H1 (cell line): ENCODE measurements around the gene NLRP1. TPM values are rescaled to one million over a fixed set of nuclear protein-coding genes. Genes with fewer than 3 reads are reported as not detected.

Experiments
- CTCF ChIA-PET: fragments of 300-600 bp; sonication (Branson Sonifier 250); formaldehyde crosslinking; loops from one replicate; lab custom pipeline; 2021; ENCODE audit not compliant: partially characterized antibody; lab: Charles Lee
- POLR2A ChIA-PET: fragments of 300-600 bp; sonication (Branson Sonifier 250); formaldehyde crosslinking; loops from one replicate; lab custom pipeline; 2021; ENCODE audit warnings: inconsistent platforms; ENCODE audit not compliant: partially characterized antibody; lab: Charles Lee
- DNase-seq, 2 experiments: peaks; one replicate each; pipeline versions ENCODE4 v3.0.0 to v3.0.0-alpha.2; 2010 to 2022; ENCODE audit warnings: low spot score in 2 of 2, low read depth in 1 of 2, mixed read lengths in 1 of 2
- FAIRE-seq: peaks from 2 replicates; lab custom pipeline; 2011; peaks lifted over from hg19 to GRCh38; lab: Jason Lieb, UNC
- H2AFZ ChIP-seq: 2 replicates; pipeline ENCODE4 v1.8.1; 2012; ENCODE audit warnings: low read length, inconsistent platforms
- H2AK5ac ChIP-seq: 2 replicates; pipeline ENCODE4 v1.6.1; 2013; ENCODE audit warnings: low read depth, low read length
- H2BK120ac ChIP-seq: replicated peaks from 2 replicates; pipeline ENCODE3; 2013; ENCODE audit warnings: low read depth, low read length, inconsistent platforms
- H2BK12ac ChIP-seq: 2 replicates; pipeline ENCODE4 v1.6.1; 2013; ENCODE audit warnings: low read depth, low read length
- H2BK15ac ChIP-seq: 2 replicates; pipeline ENCODE4 v1.6.1; 2013; ENCODE audit warnings: low read length
- H2BK20ac ChIP-seq: 2 replicates; pipeline ENCODE4 v1.6.1; 2013; ENCODE audit warnings: low read length
- H2BK5ac ChIP-seq: 2 replicates; pipeline ENCODE4 v1.6.1; 2013; ENCODE audit warnings: low read depth, low read length
- H3K14ac ChIP-seq: 2 replicates; pipeline ENCODE4 v1.6.1; 2013; ENCODE audit warnings: inconsistent platforms; ENCODE audit not compliant: insufficient read length
- H3K18ac ChIP-seq: 2 replicates; pipeline ENCODE4 v1.6.1; 2013; ENCODE audit warnings: low read length; ENCODE audit errors: extremely low read depth
- H3K23ac ChIP-seq: 2 replicates; pipeline ENCODE4 v1.6.1; 2013; ENCODE audit warnings: inconsistent platforms; ENCODE audit not compliant: insufficient read length
- H3K23me2 ChIP-seq: 2 replicates; pipeline ENCODE4 v1.6.1; 2013; ENCODE audit warnings: low read depth, low read length
- H3K27ac ChIP-seq: 2 replicates; pipeline ENCODE4 v1.6.1; 2011; ENCODE audit warnings: low read depth, low read length, inconsistent platforms
- H3K27me3 ChIP-seq, 4 experiments: replicated peaks in 1 of 4; 1 replicate in 1 of 4; 2 replicates in 3 of 4; pipeline versions ENCODE4 v1.6.1 to v1.8.1; 2011 to 2013; ENCODE audit warnings: low read length in 3 of 4, mild to moderate bottlenecking in 3 of 4, inconsistent platforms in 2 of 4, mixed read lengths in 2 of 4, moderate library complexity in 1 of 4; ENCODE audit not compliant: control insufficient read depth in 3 of 4, insufficient read depth in 3 of 4; ENCODE audit errors: extremely low read depth in 1 of 4
- H3K36me3 ChIP-seq, 4 experiments: 2 replicates each; pipeline versions ENCODE4 v1.6.1 to v1.8.1; 2011 to 2013; ENCODE audit warnings: mild to moderate bottlenecking in 4 of 4, low read length in 3 of 4, moderate library complexity in 2 of 4, control low read depth in 1 of 4, inconsistent platforms in 1 of 4; ENCODE audit not compliant: insufficient read depth in 4 of 4, control insufficient read depth in 2 of 4
- H3K4ac ChIP-seq: replicated peaks from 2 replicates; pipeline ENCODE3; 2013; ENCODE audit warnings: low read length, low read depth, mixed read lengths, inconsistent platforms; ENCODE audit not compliant: insufficient read length
- H3K4me1 ChIP-seq, 4 experiments: replicated peaks in 1 of 4; 1 replicate in 1 of 4; 2 replicates in 3 of 4; pipeline versions ENCODE4 v1.6.1 to v1.8.1; 2011 to 2013; ENCODE audit warnings: low read length in 3 of 4, inconsistent platforms in 2 of 4, mixed read lengths in 1 of 4; ENCODE audit not compliant: insufficient read depth in 4 of 4, control insufficient read depth in 3 of 4
- H3K4me2 ChIP-seq, 2 experiments: 2 replicates each; pipeline versions ENCODE4 v1.6.1 to v1.8.1; 2011 to 2013; ENCODE audit warnings: low read depth in 2 of 2, low read length in 2 of 2, control low read depth in 1 of 2, inconsistent platforms in 1 of 2, mild to moderate bottlenecking in 1 of 2; ENCODE audit not compliant: insufficient read depth in 1 of 2
- H3K4me3 ChIP-seq, 4 experiments: fragments of 200-600, 300-600 bp in 1 of 4; sonication (generic), shearing (Covaris generic), sonication (Bioruptor Twin) in 1 of 4; 2 replicates each; pipeline versions ENCODE4 v1.5.1 to v1.8.1; 2011 to 2016; ENCODE audit warnings: low read length in 4 of 4, low read depth in 3 of 4, control low read depth in 2 of 4, inconsistent platforms in 2 of 4, mild to moderate bottlenecking in 2 of 4, mixed read lengths in 1 of 4, moderate library complexity in 1 of 4; ENCODE audit not compliant: insufficient read depth in 2 of 4; ENCODE audit errors: extremely low read depth in 1 of 4
- H3K56ac ChIP-seq: replicated peaks from 2 replicates; pipeline ENCODE3; 2013; ENCODE audit warnings: low read depth, mild to moderate bottlenecking, mixed read lengths, low read length, inconsistent platforms; ENCODE audit not compliant: insufficient read length
- H3K79me1 ChIP-seq: 2 replicates; pipeline ENCODE4 v1.6.1; 2013; ENCODE audit warnings: low read depth, low read length, control low read depth
- H3K79me2 ChIP-seq, 2 experiments: 2 replicates each; pipeline versions ENCODE4 v1.6.1 to v1.8.1; 2012 to 2013; ENCODE audit warnings: low read length in 2 of 2, mild to moderate bottlenecking in 2 of 2, inconsistent platforms in 1 of 2; ENCODE audit not compliant: insufficient read depth in 2 of 2, control insufficient read depth in 1 of 2
- H3K9ac ChIP-seq, 4 experiments: replicated peaks in 1 of 4; 1 replicate in 1 of 4; 2 replicates in 3 of 4; pipeline versions ENCODE4 v1.6.1 to v1.8.1; 2011 to 2013; ENCODE audit warnings: low read depth in 3 of 4, low read length in 3 of 4, control low read depth in 2 of 4, mild to moderate bottlenecking in 2 of 4, moderate library complexity in 2 of 4, inconsistent platforms in 1 of 4; ENCODE audit errors: extremely low read depth in 1 of 4
- H3K9me3 ChIP-seq, 2 experiments: 2 replicates each; pipeline versions ENCODE4 v1.6.1 to v1.8.1; 2012 to 2013; ENCODE audit warnings: mild to moderate bottlenecking in 2 of 2, moderate library complexity in 2 of 2, control low read depth in 1 of 2, inconsistent platforms in 1 of 2, low read depth in 1 of 2, low read length in 1 of 2, mixed read lengths in 1 of 2; ENCODE audit not compliant: insufficient read depth in 2 of 2
- H4K20me1 ChIP-seq, 2 experiments: replicated peaks in 1 of 2; 2 replicates each; pipeline versions ENCODE3 to v1.8.1; 2011 to 2013; ENCODE audit warnings: inconsistent platforms in 2 of 2, low read length in 2 of 2, mild to moderate bottlenecking in 1 of 2; ENCODE audit not compliant: insufficient read depth in 2 of 2, control insufficient read depth in 1 of 2
- H4K5ac ChIP-seq: 2 replicates; pipeline ENCODE4 v1.6.1; 2013; ENCODE audit warnings: low read length, low read depth, mixed read lengths, inconsistent platforms; ENCODE audit not compliant: insufficient read length
- H4K8ac ChIP-seq: 2 replicates; pipeline ENCODE4 v1.8.0; 2013; ENCODE audit warnings: mild to moderate bottlenecking, moderate library complexity, low read length, inconsistent platforms; ENCODE audit not compliant: insufficient read depth; ENCODE audit errors: extremely low read depth
- H4K91ac ChIP-seq: replicated peaks from 2 replicates; pipeline ENCODE3; 2013; ENCODE audit warnings: low read length, mixed read lengths, inconsistent platforms; ENCODE audit not compliant: insufficient read length
- ASH2L ChIP-seq: fragments of 200-600, 300-600 bp; sonication (generic); IDR thresholded peaks from one replicate; pipeline ENCODE4 v1.7.1; 2017; ENCODE audit warnings: low read length
- ATF3 ChIP-seq: IDR thresholded peaks from 2 replicates; pipeline ENCODE4 v1.6.1; 2011; ENCODE audit warnings: low read depth, mild to moderate bottlenecking, low read length; ENCODE audit not compliant: insufficient read depth
- CTBP2 ChIP-seq: IDR thresholded peaks from 2 replicates; pipeline ENCODE4 v1.7.0; 2011; ENCODE audit warnings: borderline replicate concordance, mild to moderate bottlenecking, moderate library complexity, mixed read lengths, low read length; ENCODE audit not compliant: insufficient read depth, insufficient read length
- EZH2 ChIP-seq: fragments of 200-600 bp; sonication (generic); IDR thresholded peaks from 2 replicates; pipeline ENCODE4 v1.7.1; 2012; ENCODE audit warnings: low read depth, mild to moderate bottlenecking, moderate library complexity, low read length, inconsistent platforms; ENCODE audit not compliant: severe bottlenecking
- RBBP5 ChIP-seq: IDR thresholded peaks from 2 replicates; pipeline ENCODE4 v1.7.1; 2012; ENCODE audit warnings: low read depth, mild to moderate bottlenecking, inconsistent platforms, low read length, moderate library complexity, borderline replicate concordance
- SIN3A ChIP-seq, 2 experiments: IDR thresholded peaks in 1 of 2; conservative IDR thresholded peaks in 1 of 2; 2 replicates each; pipeline ENCODE4 v1.6.1; 2011 to 2012; ENCODE audit warnings: low read length in 2 of 2, improper control_type of control experiment in 1 of 2, low read depth in 1 of 2, mild to moderate bottlenecking in 1 of 2
- SIRT6 ChIP-seq: IDR thresholded peaks from one replicate; pipeline ENCODE4 v1.7.1; 2012; ENCODE audit warnings: low read length, inconsistent platforms
- SP1 ChIP-seq: IDR thresholded peaks from 2 replicates; pipeline ENCODE4 v1.6.1; 2011; ENCODE audit warnings: low read depth, low read length
- SRF ChIP-seq: IDR thresholded peaks from 2 replicates; pipeline ENCODE4 v1.6.1; 2011; ENCODE audit warnings: mild to moderate bottlenecking, low read depth, low read length, moderate library complexity
- TCF12 ChIP-seq: IDR thresholded peaks from 2 replicates; pipeline ENCODE4 v1.6.1; 2011; ENCODE audit warnings: low read depth, mild to moderate bottlenecking, low read length
- WGBS, 2 experiments: shearing (Covaris generic) in 1 of 2; methylation state at CpG; one replicate each; pipeline versions ENCODE4 v1.1.6 to v1.1.7; 2013 to 2015; ENCODE audit warnings: low lambda C conversion rate in 2 of 2, mixed read lengths in 2 of 2, inconsistent platforms in 1 of 2, low coverage in 1 of 2, missing lambda C conversion rate in 1 of 2; ENCODE audit not compliant: insufficient replicate concordance in 2 of 2, insufficient coverage in 1 of 2, insufficient read length in 1 of 2; ENCODE audit errors: extremely low coverage in 1 of 2, missing lambda C conversion rate in 1 of 2; 5-methylcytosine and 5-hydroxymethylcytosine counted together
- polyA plus RNA-seq, 7 experiments: library from polyadenylated mRNA; depleted of rRNA in 3 of 7; stranded (reverse) in 5 of 7; unstranded in 2 of 7; fragments of >200 nt in 5 of 7; fragments of 200-250 nt in 2 of 7; gene quantifications; 1 replicate in 5 of 7; 2 replicates in 1 of 7; 4 replicates in 1 of 7; pipeline versions ENCODE4 v1.2.1 to v1.2.3, GENCODE V29; 2011 to 2013; ENCODE audit warnings: missing spikeins in 2 of 7, mixed read lengths in 2 of 7
- total RNA-seq: library from RNA; stranded (reverse); fragmentation: NEBNext Ultra II Directional; extraction: Animal tissue kit (Norgen Biotek cat#: 25700); gene quantifications from 2 replicates; pipeline ENCODE4 v1.2.1, GENCODE V29; 2021

Gene NLRP1
- total and polyA plus RNA-seq, 2 of the 8 experiments (the other 6 are each of a cell fraction or from before 2014, with no cell fraction given), result 8.6 to 10.4 TPM

DNA sequence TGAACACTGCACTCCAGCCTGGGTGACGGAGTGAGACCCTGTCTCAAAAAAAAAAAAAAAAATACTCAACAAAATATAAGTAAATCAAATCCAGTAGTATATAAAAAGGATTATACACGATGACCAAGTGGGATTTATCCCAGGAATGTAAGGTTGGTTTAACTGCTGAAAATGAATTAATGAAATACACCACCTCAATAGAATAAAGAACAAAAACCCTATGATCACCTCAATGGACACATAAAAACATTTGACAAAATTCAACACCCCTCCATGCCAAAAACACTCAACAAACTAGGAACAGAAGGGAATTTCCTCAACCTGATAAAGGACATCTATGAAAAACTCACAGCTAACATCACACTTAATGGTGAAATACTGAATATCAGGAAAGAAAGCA lies 91.3 kb downstream of the NLRP1 start:
- H2AFZ ChIP-seq, result no peak overlapping the region
- no peaks in the 10 kb centered on the region for H3K23me2 ChIP-seq
- H3K27ac ChIP-seq, result no peak overlapping the region
- no peak overlapping the region for H2AK5ac ChIP-seq
- no peaks in the 10 kb centered on the region for H3K9me3 ChIP-seq
- no peak for TF ChIP-seq TCF12
- no peak for TF ChIP-seq SRF
- TF ChIP-seq ASH2L, result no peak
- no peak for TF ChIP-seq SIRT6
- TF ChIP-seq CTBP2, result no peak
- no peak for TF ChIP-seq EZH2
- no peak for TF ChIP-seq RBBP5
- no peak for TF ChIP-seq SIN3A (conservative IDR thresholded peaks at IDR 0.05 in 1 of 2, IDR thresholded peaks at IDR 0.05 in 1 of 2; ENCODE audit: low read depth in 1 of 2, low read length in 2 of 2)
- no peak for TF ChIP-seq ATF3
- no peak for TF ChIP-seq SP1
- no peak overlapping the region for H3K14ac ChIP-seq
- FAIRE-seq (no peak), DNase-seq (no peak)
- H3K23ac ChIP-seq, result no peak overlapping the region
- peaks cover 0 to 17% of the 10 kb centered on the region in 2 experiments; a peak in 2 of 4 replicates for H3K79me2 ChIP-seq
- WGBS, 2 experiments, result 91% methylated on average over 2 of the region's 2 CpGs; no CpG with 5 or more reads in 1 of the 2 experiments
- H4K8ac ChIP-seq, result no peak overlapping the region
- H4K91ac ChIP-seq, result no peak overlapping the region
- H2BK120ac ChIP-seq, result no peak overlapping the region
- POLR2A ChIA-PET, result interaction anchor here (0.7 to 2.1 kb wide), 2 partner anchors 8 to 1284 kb away, joined by 3 to 6 read pairs; a partner anchor contains a TSS
- peaks cover 3 to 11% of the 10 kb centered on the region in 2 experiments for H4K20me1 ChIP-seq
- H3K27me3 ChIP-seq, result peaks cover 0 to 3% (median 0%) of the 10 kb centered on the region in 4 experiments; a peak in 1 of 7 replicates
- no peak overlapping the region for H3K4ac ChIP-seq
- peaks cover 5 to 30% (median 21%) of the 10 kb centered on the region in 4 experiments for H3K36me3 ChIP-seq
- H3K9ac ChIP-seq, result no peak overlapping the region
- H3K4me2 ChIP-seq, result no peak overlapping the region
- CTCF ChIA-PET, result interaction anchor here (0.7 kb wide), 1 partner anchor 32 kb away, joined by 3 read pairs; no protein-coding TSS in a partner anchor
- no peak overlapping the region for H2BK15ac ChIP-seq
- no peak overlapping the region for H3K4me3 ChIP-seq
- no peak overlapping the region for H3K18ac ChIP-seq
- H2BK12ac ChIP-seq, result no peak overlapping the region
- no peak overlapping the region for H4K5ac ChIP-seq
- H3K79me1 ChIP-seq, result no peaks in the 10 kb centered on the region
- no peak overlapping the region for H2BK5ac ChIP-seq
- H2BK20ac ChIP-seq, result no peak overlapping the region
- no peak overlapping the region for H3K56ac ChIP-seq
- no peaks in the 10 kb centered on the region for H3K4me1 ChIP-seq
